Endodermal cell (in vitro differentiated cells): ENCODE data around the gene TACC3. TPM values are rescaled to one million over a fixed set of nuclear protein-coding genes. Genes with fewer than 3 reads are reported as not detected.
A peak's percentile ranks its signal among the peaks of the same experiment; 100 is the strongest.

Source experiments
- DNase-seq: peaks from one replicate; pipeline ENCODE4 v3.0.0-alpha.2; 2017
- H3K27ac ChIP-seq: 2 replicates; pipeline ENCODE4 v1.5.1; 2013; ENCODE audit warnings: mild to moderate bottlenecking, low read depth, low read length, moderate library complexity
- H3K27me3 ChIP-seq: 2 replicates; pipeline ENCODE4 v1.6.1; 2013; ENCODE audit warnings: mild to moderate bottlenecking, low read length, moderate library complexity; ENCODE audit not compliant: insufficient read depth, control insufficient read depth, poor library complexity, severe bottlenecking
- H3K36me3 ChIP-seq: 2 replicates; pipeline ENCODE4 v1.7.0; 2013; ENCODE audit warnings: mild to moderate bottlenecking, low read length, moderate library complexity; ENCODE audit not compliant: control insufficient read depth, insufficient read depth
- H3K4me1 ChIP-seq: one replicate; pipeline ENCODE4 v1.7.0; 2013; ENCODE audit warnings: low read length; ENCODE audit not compliant: control insufficient read depth, insufficient read depth
- H3K4me3 ChIP-seq: 2 replicates; pipeline ENCODE4 v1.5.1; 2013; ENCODE audit warnings: mild to moderate bottlenecking, low read length, moderate library complexity
- H3K9ac ChIP-seq: 2 replicates; pipeline ENCODE4 v1.6.1; 2013; ENCODE audit warnings: mild to moderate bottlenecking, low read length, moderate library complexity; ENCODE audit not compliant: poor library complexity, severe bottlenecking; ENCODE audit errors: extremely low read depth
- H3K9me3 ChIP-seq: 2 replicates; pipeline ENCODE4 v1.6.1; 2013; ENCODE audit warnings: mild to moderate bottlenecking, low read length, moderate library complexity; ENCODE audit not compliant: control insufficient read depth
- H3K27ac Mint-ChIP-seq: 2 replicates; pipeline ENCODE4 v1.8.0; 2020; ENCODE audit warnings: mixed read lengths
- H3K27me3 Mint-ChIP-seq: 2 replicates; pipeline ENCODE4 v1.8.0; 2021; ENCODE audit warnings: mild to moderate bottlenecking, mixed read lengths; ENCODE audit not compliant: insufficient read depth
- H3K36me3 Mint-ChIP-seq: 2 replicates; pipeline ENCODE4 v1.8.0; 2020; ENCODE audit warnings: low read depth, mixed read lengths
- H3K4me1 Mint-ChIP-seq: 2 replicates; pipeline ENCODE4 v1.8.0; 2020; ENCODE audit warnings: mixed read lengths
- H3K4me3 Mint-ChIP-seq: 2 replicates; pipeline ENCODE4 v1.8.0; 2020; ENCODE audit warnings: mild to moderate bottlenecking, moderate library complexity, mixed read lengths
- H3K9me3 Mint-ChIP-seq: 2 replicates; pipeline ENCODE4 v1.8.0; 2020; ENCODE audit warnings: mild to moderate bottlenecking, mixed read lengths
- WGBS, 2 experiments: methylation state at CpG; one replicate each; pipeline versions ENCODE4 v1.1.5 to v1.1.7; 2013; ENCODE audit warnings: missing lambda C conversion rate in 2 of 2, mixed read lengths in 1 of 2; ENCODE audit not compliant: insufficient coverage in 1 of 2, insufficient read length in 1 of 2; 5-methylcytosine and 5-hydroxymethylcytosine counted together
- total RNA-seq, 2 donors: library from RNA; stranded (reverse); fragmentation: NEBNext Ultra II Directional in 1 of 2; extraction: Animal tissue kit (Norgen Biotek cat#: 25700) in 1 of 2; gene quantifications; 2 replicates in 1 of 2; 3 replicates in 1 of 2; pipeline ENCODE4 v1.2.1, GENCODE V29; 2021
- TF ChIP-seq, protein P1 (sequence below): fragments of 200-600 bp; sonication (generic); conservative IDR thresholded peaks from 2 replicates; pipeline ENCODE4 v1.5.0; 2021; ENCODE audit warnings: antibody characterized with exemption, mild to moderate bottlenecking

The TACC3 gene
- total RNA-seq, 2 donors from 2014 or later = 113 to 182 TPM

DNA sequence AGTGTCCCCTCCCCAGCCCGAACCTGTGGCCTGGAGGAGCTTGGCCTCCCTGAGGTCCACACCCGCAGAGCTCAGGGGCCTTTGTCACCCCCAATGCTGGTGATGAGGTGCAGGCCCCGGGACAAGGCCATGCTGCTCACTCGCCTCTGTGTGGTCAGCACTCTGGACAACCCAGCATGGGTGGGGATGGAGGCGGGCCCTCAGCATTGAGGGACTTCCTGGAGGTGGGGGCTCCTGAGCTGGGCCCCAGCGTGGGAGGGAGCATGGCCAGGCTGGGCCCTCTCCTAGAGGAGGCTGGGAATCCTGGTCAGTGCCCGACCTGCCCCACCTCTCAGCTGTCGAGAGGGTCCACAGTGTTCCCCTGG is 30.6 kb downstream of the TACC3 start:
- no peaks in the 10 kb centered on the region for H3K27me3 ChIP-seq
- WGBS, 2 experiments = 85 to 92% methylated on average over 4 to 8 of the region's 8 CpGs
- H3K36me3 ChIP-seq = no peaks in the 10 kb centered on the region
- H3K36me3 Mint-ChIP-seq = no peaks in the 10 kb centered on the region
- TF ChIP-seq, protein P1, sequence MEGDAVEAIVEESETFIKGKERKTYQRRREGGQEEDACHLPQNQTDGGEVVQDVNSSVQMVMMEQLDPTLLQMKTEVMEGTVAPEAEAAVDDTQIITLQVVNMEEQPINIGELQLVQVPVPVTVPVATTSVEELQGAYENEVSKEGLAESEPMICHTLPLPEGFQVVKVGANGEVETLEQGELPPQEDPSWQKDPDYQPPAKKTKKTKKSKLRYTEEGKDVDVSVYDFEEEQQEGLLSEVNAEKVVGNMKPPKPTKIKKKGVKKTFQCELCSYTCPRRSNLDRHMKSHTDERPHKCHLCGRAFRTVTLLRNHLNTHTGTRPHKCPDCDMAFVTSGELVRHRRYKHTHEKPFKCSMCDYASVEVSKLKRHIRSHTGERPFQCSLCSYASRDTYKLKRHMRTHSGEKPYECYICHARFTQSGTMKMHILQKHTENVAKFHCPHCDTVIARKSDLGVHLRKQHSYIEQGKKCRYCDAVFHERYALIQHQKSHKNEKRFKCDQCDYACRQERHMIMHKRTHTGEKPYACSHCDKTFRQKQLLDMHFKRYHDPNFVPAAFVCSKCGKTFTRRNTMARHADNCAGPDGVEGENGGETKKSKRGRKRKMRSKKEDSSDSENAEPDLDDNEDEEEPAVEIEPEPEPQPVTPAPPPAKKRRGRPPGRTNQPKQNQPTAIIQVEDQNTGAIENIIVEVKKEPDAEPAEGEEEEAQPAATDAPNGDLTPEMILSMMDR = no peak
- no peak overlapping the region for H3K27ac ChIP-seq
- H3K4me3 Mint-ChIP-seq = no peak overlapping the region
- H3K9me3 Mint-ChIP-seq = no peaks in the 10 kb centered on the region
- no peak overlapping the region for H3K27ac Mint-ChIP-seq
- H3K4me3 ChIP-seq = no peak overlapping the region
- no peaks in the 10 kb centered on the region for H3K4me1 ChIP-seq
- H3K9ac ChIP-seq = no peak overlapping the region
- H3K27me3 Mint-ChIP-seq = no peaks in the 10 kb centered on the region
- H3K9me3 ChIP-seq = no peaks in the 10 kb centered on the region
- no peaks in the 10 kb centered on the region for H3K4me1 Mint-ChIP-seq
- DNase-seq = no peak

DNA sequence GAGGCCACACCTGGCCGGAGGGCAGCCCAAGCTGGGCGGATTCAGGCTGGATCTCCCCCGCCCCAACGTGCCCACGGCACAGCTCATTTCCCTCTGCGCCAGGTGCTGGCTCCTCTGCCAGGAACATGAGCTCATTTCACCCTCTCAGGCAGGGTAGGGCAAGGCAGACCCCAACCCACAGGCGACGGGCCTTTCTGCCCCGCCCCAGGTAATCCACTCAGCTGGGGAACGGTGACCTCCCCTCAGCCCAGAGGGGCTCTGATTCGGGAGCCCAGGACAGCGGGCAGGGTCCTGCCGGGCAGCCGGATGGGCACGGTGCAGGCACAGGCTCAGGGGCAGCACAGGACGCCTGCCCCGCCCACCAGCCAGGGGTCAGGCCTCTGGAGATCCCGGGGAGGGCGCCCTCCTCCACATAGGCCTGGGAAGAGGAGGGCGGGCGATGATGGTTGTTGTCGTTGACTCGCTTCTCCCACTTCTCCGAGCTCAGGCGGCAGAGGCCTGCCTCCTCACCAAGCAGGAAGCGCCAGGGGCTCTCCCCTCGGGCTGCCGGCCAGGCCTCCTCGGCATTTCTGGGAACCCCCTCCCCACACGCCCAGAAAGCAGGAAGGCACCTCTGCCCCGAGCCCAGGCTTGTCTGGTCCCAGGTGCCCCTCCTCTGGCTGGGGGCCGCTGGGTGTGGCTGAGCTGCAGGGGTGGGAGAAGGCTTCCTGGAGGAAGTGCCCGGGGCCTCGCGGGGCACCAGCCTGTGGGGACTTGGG is 31.1 kb downstream of the TACC3 start:
- H3K27ac Mint-ChIP-seq = no peak overlapping the region
- no peak overlapping the region for H3K4me3 Mint-ChIP-seq
- no peaks in the 10 kb centered on the region for H3K9me3 Mint-ChIP-seq
- H3K4me1 Mint-ChIP-seq = no peaks in the 10 kb centered on the region
- H3K27me3 Mint-ChIP-seq = no peaks in the 10 kb centered on the region
- Histone ChIP-seq H3K4me1 (no peaks in the 10 kb centered on the region), H3K27ac (no peak overlapping the region), H3K36me3 (no peaks in the 10 kb centered on the region), H3K9me3 (no peaks in the 10 kb centered on the region), H3K9ac (no peak overlapping the region), H3K4me3 (no peak overlapping the region), H3K27me3 (no peaks in the 10 kb centered on the region)
- 85 to 90% methylated on average over 13 to 35 of the region's 35 CpGs for WGBS, 2 experiments
- peak; percentile 78 for DNase-seq
- no peaks in the 10 kb centered on the region for H3K36me3 Mint-ChIP-seq
- TF ChIP-seq, protein P1 = no peak

DNA sequence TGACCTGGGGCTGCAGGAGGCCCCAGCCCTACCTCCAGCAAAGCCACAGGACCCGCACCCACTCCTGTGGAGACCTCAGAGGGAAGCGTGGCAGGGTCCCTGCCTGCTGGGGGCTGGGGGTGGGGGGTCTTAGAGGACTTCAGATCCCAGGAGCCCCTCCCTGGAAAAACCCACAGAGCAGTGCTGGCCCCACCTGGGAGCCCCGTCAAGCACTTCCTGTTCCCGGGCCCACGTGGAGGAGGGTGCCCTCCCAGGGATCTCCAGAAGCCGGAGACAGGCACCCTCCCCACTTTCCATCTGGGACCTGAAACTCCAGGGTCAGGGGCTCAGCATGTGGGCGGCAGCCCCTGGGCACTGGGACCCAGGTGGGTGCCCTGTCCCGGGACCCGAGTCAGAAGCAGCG is 32.0 kb downstream of the TACC3 start:
- H3K36me3 ChIP-seq = no peaks in the 10 kb centered on the region
- peaks cover 4% of the 10 kb centered on the region for H3K4me1 Mint-ChIP-seq
- no peaks in the 10 kb centered on the region for H3K9me3 Mint-ChIP-seq
- no peaks in the 10 kb centered on the region for H3K27me3 ChIP-seq
- no peak for DNase-seq
- H3K9me3 ChIP-seq = no peaks in the 10 kb centered on the region
- H3K27ac ChIP-seq = no peak overlapping the region
- H3K27me3 Mint-ChIP-seq = no peaks in the 10 kb centered on the region
- TF ChIP-seq, protein P1 = no peak
- H3K9ac ChIP-seq = no peak overlapping the region
- no peaks in the 10 kb centered on the region for H3K36me3 Mint-ChIP-seq
- 82 to 86% methylated on average over 7 to 10 of the region's 10 CpGs for WGBS, 2 experiments
- H3K4me1 ChIP-seq = no peaks in the 10 kb centered on the region
- no peak overlapping the region for H3K4me3 Mint-ChIP-seq
- no peak overlapping the region for H3K27ac Mint-ChIP-seq
- no peak overlapping the region for H3K4me3 ChIP-seq
